Vagina (tissue), 2 donors: Measurements from ENCODE around the gene GDPD4.

Experiments
- CTCF ChIP-seq, 3 experiments: fragments of 450-650 bp in 2 of 3; fragments of 200-600 bp in 1 of 3; sonication (generic) in 1 of 3; IDR thresholded peaks; one replicate each; pipeline ENCODE4 v1.5.1; 2017 to 2019; ENCODE audit warnings: antibody characterized with exemption in 3 of 3, mild to moderate bottlenecking in 2 of 3, moderate library complexity in 2 of 3
- POLR2A ChIP-seq, 2 donors: fragments of 450-650 bp; IDR thresholded peaks; one replicate each; pipeline ENCODE4 v1.6.1; 2017; ENCODE audit warnings: antibody characterized with exemption in 2 of 2, mild to moderate bottlenecking in 2 of 2, moderate library complexity in 2 of 2

- TF ChIP-seq CTCF (IDR thresholded peaks at IDR 0.05) (no peak), POLR2A (IDR thresholded peaks at IDR 0.05) (no peak)
These were observed 100.9 kb downstream of the GDPD4 start for GRCh38 chr11:77200351-77201268.
